Loucy (cell line): ENCODE results near the gene CD44.

Experiments
- H2AFZ ChIP-seq: fragments of 200-600 bp; sonication (generic); 2 replicates; pipeline ENCODE4 v1.6.0; 2016; ENCODE audit warnings: antibody characterized with exemption, mild to moderate bottlenecking, low read length, moderate library complexity
- H3F3A ChIP-seq: fragments of 200-600 bp; 2 replicates; pipeline ENCODE4 v1.6.0; 2016; ENCODE audit warnings: antibody characterized with exemption, low read depth, mild to moderate bottlenecking
- H3K27me3 ChIP-seq: fragments of 200-600 bp; sonication (generic); 2 replicates; pipeline ENCODE4 v1.6.1; 2014; ENCODE audit warnings: low read length, mild to moderate bottlenecking; ENCODE audit not compliant: insufficient read depth, poor library complexity, severe bottlenecking
- H3K36me3 ChIP-seq: fragments of 200-600 bp; sonication (generic); 2 replicates; pipeline ENCODE4 v1.6.1; 2016; ENCODE audit warnings: low read length; ENCODE audit not compliant: insufficient read depth
- H3K4me1 ChIP-seq: fragments of 200-600 bp; sonication (generic); 2 replicates; pipeline ENCODE4 v1.5.1; 2014; ENCODE audit warnings: low read length, mild to moderate bottlenecking; ENCODE audit not compliant: insufficient read depth, poor library complexity, severe bottlenecking
- H3K4me2 ChIP-seq: fragments of 200-600 bp; sonication (generic); 2 replicates; pipeline ENCODE4 v1.6.0; 2014; ENCODE audit warnings: antibody characterized with exemption, low read length, low read depth, mild to moderate bottlenecking; ENCODE audit not compliant: poor library complexity, severe bottlenecking
- H3K4me3 ChIP-seq: fragments of 200-600 bp; sonication (generic); 2 replicates; pipeline ENCODE4 v1.5.1; 2014; ENCODE audit warnings: low read length, mild to moderate bottlenecking, mixed read lengths; ENCODE audit not compliant: poor library complexity, severe bottlenecking
- H3K79me2 ChIP-seq: fragments of 200-600 bp; sonication (generic); 2 replicates; pipeline ENCODE4 v1.6.1; 2014; ENCODE audit warnings: low read length; ENCODE audit not compliant: insufficient read depth
- H3K9ac ChIP-seq: fragments of 200-600 bp; sonication (generic); 2 replicates; pipeline ENCODE4 v1.6.0; 2014; ENCODE audit warnings: mild to moderate bottlenecking, low read depth, low read length, moderate library complexity; ENCODE audit not compliant: poor library complexity, severe bottlenecking
- H3K9me2 ChIP-seq: fragments of 200-600 bp; sonication (generic); replicated peaks from 2 replicates; pipeline ENCODE4 v1.6.1; 2016; ENCODE audit warnings: low read depth, low read length, mixed read lengths
- H3K9me3 ChIP-seq: fragments of 200-600 bp; sonication (generic); 2 replicates; pipeline ENCODE4 v1.6.1; 2014; ENCODE audit warnings: mild to moderate bottlenecking, antibody characterized with exemption, low read length, low read depth; ENCODE audit not compliant: insufficient read depth
- H4K20me1 ChIP-seq: fragments of 200-600 bp; sonication (generic); 2 replicates; pipeline ENCODE4 v1.6.0; 2014; ENCODE audit warnings: antibody characterized with exemption, low read length, mild to moderate bottlenecking; ENCODE audit not compliant: insufficient read depth, poor library complexity, severe bottlenecking
- CTCF ChIP-seq: fragments of 200-600 bp; sonication (generic); conservative IDR thresholded peaks from 2 replicates; pipeline ENCODE4 v1.5.1; 2014; ENCODE audit warnings: mild to moderate bottlenecking, antibody characterized with exemption, low read length
- EZH2phosphoT487 ChIP-seq: fragments of 200-600 bp; IDR thresholded peaks from 2 replicates; pipeline ENCODE4 v1.6.1; 2018; ENCODE audit warnings: antibody characterized with exemption, mild to moderate bottlenecking, moderate library complexity, borderline replicate concordance

Gene CD44

GRCh38 chr11:35151683-35152280 lies 12.8 kb downstream of the CD44 start:
- Histone ChIP-seq H3K4me3 (no peak overlapping the region), H3K36me3 (peaks cover 6% of the 10 kb centered on the region; the same call in 1 of the 2 replicates), H3K9ac (no peak overlapping the region), H4K20me1 (peaks cover 85% of the 10 kb centered on the region), H3K4me1 (peaks cover 82% of the 10 kb centered on the region), H3K9me3 (no peaks in the 10 kb centered on the region), H2AFZ (no peak overlapping the region), H3F3A (no peaks in the 10 kb centered on the region), H3K27me3 (no peaks in the 10 kb centered on the region), H3K9me2 (no peaks in the 10 kb centered on the region), H3K4me2 (no peak overlapping the region), H3K79me2 (peaks cover 100% of the 10 kb centered on the region)
- TF ChIP-seq CTCF (no peak), EZH2phosphoT487 (no peak)

- no peaks in the 10 kb centered on the region for H3F3A ChIP-seq
- H2AFZ ChIP-seq = no peak overlapping the region
- H3K4me3 ChIP-seq = no peak overlapping the region
- H3K9me2 ChIP-seq = no peaks in the 10 kb centered on the region
- no peaks in the 10 kb centered on the region for H3K9me3 ChIP-seq
- no peak overlapping the region for H3K9ac ChIP-seq
- H3K4me1 ChIP-seq = peaks cover 79% of the 10 kb centered on the region
- TF ChIP-seq CTCF (no peak), EZH2phosphoT487 (no peak)
- peaks cover 84% of the 10 kb centered on the region for H4K20me1 ChIP-seq
- H3K36me3 ChIP-seq = peaks cover 6% of the 10 kb centered on the region; the same call in 1 of the 2 replicates
- H3K79me2 ChIP-seq = peaks cover 100% of the 10 kb centered on the region
- no peak overlapping the region for H3K4me2 ChIP-seq
- H3K27me3 ChIP-seq = no peaks in the 10 kb centered on the region
These were observed 13.6 kb downstream of the CD44 start for GRCh38 chr11:35152575-35152974.

- H3K4me3 ChIP-seq = no peak overlapping the region
- TF ChIP-seq CTCF = no peak
- TF ChIP-seq EZH2phosphoT487 = no peak
- H3K79me2 ChIP-seq = peaks cover 100% of the 10 kb centered on the region
- H3K9me3 ChIP-seq = no peaks in the 10 kb centered on the region
- no peaks in the 10 kb centered on the region for H3K9me2 ChIP-seq
- no peaks in the 10 kb centered on the region for H3K27me3 ChIP-seq
- peaks cover 82% of the 10 kb centered on the region for H3K4me1 ChIP-seq
- H3K9ac ChIP-seq = no peak overlapping the region
- H3K4me2 ChIP-seq = no peak overlapping the region
- no peaks in the 10 kb centered on the region for H3F3A ChIP-seq
- H4K20me1 ChIP-seq = peaks cover 87% of the 10 kb centered on the region
- H3K36me3 ChIP-seq = peaks cover 6% of the 10 kb centered on the region; the same call in 1 of the 2 replicates
- no peak overlapping the region for H2AFZ ChIP-seq
These were observed 14.3 kb downstream of the CD44 start for GRCh38 chr11:35153280-35153679.
